ENCODE results near the gene CRACDL. TPM values are rescaled to one million over a fixed set of nuclear protein-coding genes. Genes with fewer than 3 reads are reported as not detected.
A peak's percentile ranks its signal among the peaks of the same experiment; 100 is the strongest.
"Not testable (repeated sequence)": the region's sequence is repeated elsewhere in the genome, so short reads cannot be mapped to it uniquely, and the experiment has no call there.

CRACDL gene
- polyA plus RNA-seq, 4 donors, result 2.9 to 3.5 (median 3.2) TPM

- DNase-seq (ENCODE audit: low read depth in 4 of 4, low spot score in 3 of 4), result peak; percentile 31 to 69 (median 63)
These were observed 26.5 kb downstream of the CRACDL start for GRCh38 chr2:98909317-98910211.

DNA sequence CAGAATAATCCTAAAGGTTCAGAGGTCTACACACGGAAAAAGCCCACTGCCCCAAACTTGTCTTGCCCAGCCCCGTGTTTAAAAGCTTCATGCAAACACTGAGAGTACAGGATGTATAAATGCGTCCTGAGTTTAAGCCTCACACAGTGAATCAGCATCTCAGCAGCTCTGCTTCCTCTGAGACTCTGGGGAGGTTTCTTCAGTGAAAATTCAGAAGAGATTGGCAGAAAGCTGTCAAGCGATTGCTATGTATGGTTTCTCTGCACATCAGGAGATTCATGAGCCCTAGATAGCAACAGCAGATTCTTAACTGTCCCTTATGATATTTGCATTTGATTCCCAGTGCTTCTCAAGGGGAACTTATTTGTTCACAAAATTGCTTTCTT is 27.1 kb downstream of the CRACDL start:
- DNase-seq (ENCODE audit: low read depth in 4 of 4, low spot score in 3 of 4), result no peak

DNA sequence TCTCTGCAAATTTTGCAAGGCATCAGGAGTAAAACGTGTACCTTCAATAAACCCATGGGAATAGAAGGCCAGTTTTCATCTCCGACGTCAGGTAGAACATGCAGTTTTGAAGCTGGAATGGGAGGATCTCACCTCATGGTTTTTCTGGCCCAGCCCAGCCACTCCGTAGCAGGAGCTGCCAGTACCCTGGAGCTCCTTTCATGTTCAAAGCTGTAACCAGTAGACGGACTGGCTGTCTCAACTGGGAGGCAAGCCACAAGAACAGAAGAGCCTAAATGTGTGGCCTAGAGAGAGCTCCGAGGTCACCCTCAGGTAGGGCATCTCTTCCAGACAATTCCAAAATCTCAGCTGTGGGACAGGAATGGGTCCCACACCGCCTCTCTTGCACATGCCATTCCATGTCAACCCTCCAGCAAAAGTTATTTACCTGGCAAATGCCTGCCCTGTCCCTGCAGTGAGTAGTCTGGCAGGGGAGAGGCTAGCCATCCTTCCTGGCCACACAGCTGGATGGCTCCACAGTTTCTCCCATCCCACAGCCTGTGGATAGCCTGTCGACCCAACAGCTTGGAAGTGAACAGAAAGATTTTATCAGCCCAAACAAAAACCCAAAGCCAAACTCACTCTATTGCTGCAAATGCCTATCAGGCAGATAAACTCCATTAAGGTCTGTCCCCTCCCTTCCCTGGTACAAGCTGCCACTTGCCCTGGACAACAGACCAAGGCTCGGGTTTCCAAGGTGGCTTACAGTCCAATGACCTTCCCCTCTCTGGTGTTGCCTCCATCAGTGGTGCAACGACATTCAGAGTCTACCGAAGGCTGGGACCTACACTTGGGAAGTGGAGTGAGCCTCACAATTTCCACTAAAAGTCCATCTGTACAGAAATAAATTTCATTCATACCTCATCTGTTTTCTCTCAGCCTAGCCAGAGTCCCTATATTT is 27.8 kb downstream of the CRACDL start:
- DNase-seq (ENCODE audit: low read depth in 4 of 4, low spot score in 3 of 4), result no peak

- DNase-seq (ENCODE audit: low read depth in 4 of 4, low spot score in 3 of 4), result no peak
These were observed 28.6 kb downstream of the CRACDL start for GRCh38 chr2:98907385-98907784.

- DNase-seq (ENCODE audit: low read depth in 4 of 4, low spot score in 3 of 4), result no peak
These were observed 32.1 kb downstream of the CRACDL start for GRCh38 chr2:98903767-98904485.

GRCh38 chr2:98903064-98903355 is 33.0 kb downstream of the CRACDL start:
- no peak for DNase-seq (ENCODE audit: low read depth in 4 of 4, low spot score in 3 of 4)

- no peak for DNase-seq (ENCODE audit: low read depth in 4 of 4, low spot score in 3 of 4)
These were observed 33.6 kb downstream of the CRACDL start for GRCh38 chr2:98902209-98903063.

GRCh38 chr2:98901702-98902101 is 34.3 kb downstream of the CRACDL start:
- DNase-seq (ENCODE audit: low read depth in 4 of 4, low spot score in 3 of 4), result no peak

GRCh38 chr2:98901291-98901690 is 34.7 kb downstream of the CRACDL start:
- DNase-seq (ENCODE audit: low read depth in 4 of 4, low spot score in 3 of 4), result no peak

DNA sequence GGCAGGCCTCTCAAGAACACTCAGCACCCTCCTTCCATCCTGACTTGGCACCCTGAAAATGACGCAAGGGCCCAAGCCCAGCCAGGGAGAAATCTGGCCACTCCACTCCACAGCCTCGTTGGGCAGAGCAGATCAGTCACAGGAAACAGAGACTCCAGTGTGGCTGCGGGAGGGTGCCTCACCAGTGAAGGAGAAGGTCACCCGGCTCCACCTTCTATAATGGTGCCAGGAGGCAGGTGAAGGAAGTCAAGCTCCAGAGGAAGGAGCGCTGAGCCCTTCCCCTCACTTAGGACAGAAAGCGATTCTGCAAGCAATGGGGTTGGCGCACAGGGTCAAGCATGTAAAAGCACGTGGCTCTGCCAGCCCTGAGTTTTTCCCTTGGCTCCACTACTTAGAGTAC is 35.3 kb downstream of the CRACDL start:
- no peak for DNase-seq (ENCODE audit: low read depth in 4 of 4, low spot score in 3 of 4)

DNA sequence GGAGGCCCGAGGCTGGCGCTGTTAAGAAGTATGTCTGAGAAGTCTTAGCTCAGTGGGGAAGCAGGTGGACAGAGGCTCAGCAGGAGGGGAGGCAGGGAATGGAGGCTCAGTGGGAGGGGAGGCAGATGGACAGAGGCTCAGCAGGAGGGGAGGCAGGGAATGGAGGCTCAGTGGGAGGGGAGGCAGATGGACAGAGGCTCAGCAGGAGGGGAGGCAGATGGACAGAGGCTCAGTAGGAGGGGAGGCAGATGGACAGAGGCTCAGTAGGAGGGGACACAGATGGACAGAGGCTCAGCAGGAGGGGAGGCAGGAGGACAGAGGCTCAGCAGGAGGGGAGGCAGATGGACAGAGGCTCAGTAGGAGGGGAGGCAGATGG is 36.3 kb downstream of the CRACDL start:
- DNase-seq (ENCODE audit: low read depth in 4 of 4, low spot score in 3 of 4), result not testable (repeated sequence)

- DNase-seq (ENCODE audit: low read depth in 4 of 4, low spot score in 3 of 4), result no peak
These were observed 36.9 kb downstream of the CRACDL start for GRCh38 chr2:98899041-98899702.

GRCh38 chr2:98898423-98898841 is 37.6 kb downstream of the CRACDL start:
- no peak for DNase-seq (ENCODE audit: low read depth in 4 of 4, low spot score in 3 of 4)

DNA sequence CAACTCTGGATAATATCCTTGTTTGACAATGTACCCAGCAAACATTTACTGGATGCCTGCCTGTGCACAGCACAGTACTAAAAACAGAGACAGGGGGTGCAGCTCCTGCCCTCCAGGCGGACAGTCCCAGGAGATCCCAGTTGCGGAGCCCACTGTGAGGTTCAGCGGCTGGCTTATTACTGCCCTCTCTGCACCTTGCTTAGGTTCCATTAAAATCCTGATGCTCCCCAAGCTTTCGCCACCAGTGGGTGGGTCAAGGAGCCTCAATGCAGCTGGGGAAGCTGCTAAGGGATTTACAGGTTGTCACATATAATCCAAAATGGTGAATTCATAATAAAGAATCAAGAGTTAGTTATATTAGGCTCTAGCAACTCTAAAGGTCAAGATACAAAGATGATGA is 38.3 kb downstream of the CRACDL start:
- DNase-seq (ENCODE audit: low read depth in 4 of 4, low spot score in 3 of 4), result no peak

GRCh38 chr2:98896944-98897343 is 39.1 kb downstream of the CRACDL start:
- no peak for DNase-seq (ENCODE audit: low read depth in 4 of 4, low spot score in 3 of 4)

DNA sequence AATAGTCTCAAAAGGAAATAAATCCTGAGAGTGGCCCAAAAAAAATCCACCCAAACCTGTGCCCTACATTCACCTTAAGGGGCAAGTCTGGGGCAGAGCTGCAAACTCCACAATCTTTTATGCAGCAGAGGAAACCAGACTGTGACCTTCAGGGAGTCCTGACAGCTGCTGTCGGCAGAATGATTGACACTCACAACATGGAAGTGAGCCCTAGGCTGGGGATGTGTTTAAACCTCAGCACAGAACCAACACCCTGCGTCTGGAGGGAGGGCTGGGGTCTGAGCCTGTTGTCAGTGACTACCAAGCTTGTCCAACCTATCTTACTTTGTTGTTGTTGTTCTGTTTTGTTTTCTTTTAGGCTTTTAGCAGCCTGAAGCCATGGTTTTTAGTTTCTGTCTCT is 39.6 kb downstream of the CRACDL start:
- DNase-seq (ENCODE audit: low read depth in 4 of 4, low spot score in 3 of 4), result no peak

- DNase-seq (ENCODE audit: low read depth in 4 of 4, low spot score in 3 of 4), result no peak
These were observed 40.1 kb downstream of the CRACDL start for GRCh38 chr2:98895901-98896300.

- DNase-seq (ENCODE audit: low read depth in 4 of 4, low spot score in 3 of 4), result no peak
These were observed 40.8 kb downstream of the CRACDL start for GRCh38 chr2:98895221-98895620.

DNA sequence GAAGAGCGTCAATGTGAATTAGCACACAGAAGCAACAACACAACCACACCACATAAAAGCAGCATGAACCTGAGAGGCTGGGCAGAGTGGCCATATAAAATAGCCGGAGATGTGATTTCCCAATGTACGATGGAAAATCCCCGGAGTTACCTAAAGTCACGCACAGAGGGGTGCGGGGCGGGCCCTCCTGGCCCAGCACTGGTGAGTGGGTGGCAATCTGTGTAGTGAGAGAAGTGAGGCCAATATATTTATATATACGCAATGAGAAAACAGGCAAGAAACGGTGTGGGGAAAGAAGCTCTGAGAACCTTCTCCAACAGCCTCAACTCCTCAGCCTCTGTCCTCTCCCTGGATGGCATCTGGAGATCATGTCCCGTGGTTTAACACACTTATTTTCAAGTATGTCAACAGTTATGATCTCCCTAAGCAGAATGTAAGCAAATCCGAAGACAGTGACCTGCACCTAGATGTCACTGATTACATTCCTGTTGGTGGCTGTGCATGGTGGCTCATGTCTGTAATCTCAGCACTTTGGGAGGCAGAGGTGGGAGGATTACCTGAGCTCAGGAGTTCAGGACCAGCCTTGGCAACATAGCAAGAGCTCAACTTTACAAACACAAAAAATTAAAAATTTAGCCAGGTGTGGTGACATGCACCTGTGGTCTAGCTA is 41.6 kb downstream of the CRACDL start:
- DNase-seq (ENCODE audit: low read depth in 4 of 4, low spot score in 3 of 4), result no peak
